Measurements from ENCODE around the gene TRNT1.

Gene TRNT1

DNA sequence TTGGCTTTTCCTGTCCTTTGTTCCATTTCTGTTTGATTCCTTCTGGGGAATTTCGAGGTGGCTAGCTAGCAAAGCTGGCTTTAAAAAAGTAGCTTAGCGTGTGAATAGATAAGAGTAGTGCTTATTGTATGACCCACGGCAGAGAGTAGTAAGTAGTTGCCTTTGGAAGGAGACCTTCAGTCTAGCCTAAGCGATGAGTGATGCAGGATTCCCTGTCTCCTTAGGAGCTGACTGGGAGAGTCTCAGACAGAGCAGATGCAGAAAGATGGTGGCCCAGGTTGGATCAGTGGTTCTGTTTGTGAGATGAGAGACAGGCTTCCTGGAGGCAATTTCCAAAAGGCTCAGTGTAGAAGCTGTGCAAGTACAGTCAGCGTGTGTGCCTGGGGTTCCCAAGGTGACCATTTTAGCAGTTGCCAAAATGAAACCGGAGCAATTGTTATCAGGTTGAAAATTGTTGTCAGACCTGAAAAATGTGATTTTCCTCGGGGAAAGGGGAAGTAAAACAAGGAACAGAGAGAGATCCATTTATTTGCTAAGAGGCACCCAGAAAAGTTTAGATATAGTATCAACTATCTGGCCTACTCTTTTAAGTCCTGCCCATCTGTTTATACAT is 15.9 kb upstream of the TRNT1 start:
- in situ Hi-C loops (cut with MboI; ENCODE audit: low sequenced_read_pairs), result no loop called here

- in situ Hi-C loops (cut with MboI; ENCODE audit: low sequenced_read_pairs), result no loop called here
Observed at GRCh38 chr3:3113042-3113709, 13.6 kb upstream of the TRNT1 start.

- in situ Hi-C loops (cut with MboI; ENCODE audit: low sequenced_read_pairs), result no loop called here
Observed at GRCh38 chr3:3117651-3118050, 9.1 kb upstream of the TRNT1 start.

DNA sequence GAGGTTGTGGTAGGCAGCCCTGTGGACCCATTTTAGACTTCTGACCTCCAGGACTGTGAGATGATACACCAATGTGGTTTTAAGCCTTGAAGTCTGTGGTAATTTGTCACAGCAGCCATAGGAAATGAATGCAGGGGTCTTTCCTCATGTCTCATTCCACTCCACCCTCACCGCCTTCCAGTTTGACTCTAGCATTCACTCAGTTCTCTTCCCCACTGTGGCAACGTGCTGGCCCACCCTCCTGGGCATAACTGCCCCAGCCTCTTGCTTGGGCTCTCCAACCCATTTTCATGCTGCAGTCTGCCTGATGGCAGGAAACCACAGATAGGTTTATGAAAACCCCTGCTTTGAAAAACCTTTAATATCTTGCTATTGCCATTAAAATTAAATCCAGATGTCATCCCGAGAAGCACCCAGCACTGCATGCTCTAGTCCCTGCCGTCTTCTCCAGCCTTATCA is 7.3 kb upstream of the TRNT1 start:
- in situ Hi-C loops (cut with MboI; ENCODE audit: low sequenced_read_pairs), result no loop called here

DNA sequence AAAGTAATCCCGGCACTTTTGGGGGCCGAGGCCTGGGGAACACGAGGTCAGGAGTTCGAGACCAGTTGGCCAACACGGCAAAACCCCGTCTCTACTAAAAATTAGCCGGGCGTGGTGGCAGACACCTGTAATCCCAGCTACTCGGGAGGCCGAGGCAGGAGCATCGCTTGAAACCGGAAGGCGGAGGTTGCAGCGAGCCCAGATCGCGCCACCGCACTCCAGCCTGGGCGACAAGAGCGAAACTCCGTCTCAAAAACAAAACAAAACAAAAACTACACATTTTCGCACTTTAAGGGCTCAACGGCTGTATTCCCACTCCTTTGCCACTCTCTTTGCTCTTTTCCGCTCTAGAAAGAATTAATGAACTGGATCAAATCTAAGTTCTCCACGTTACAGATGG is 763 bp upstream of the TRNT1 start:
- in situ Hi-C loops (cut with MboI; ENCODE audit: low sequenced_read_pairs), result no loop called here

- in situ Hi-C loops (cut with MboI; ENCODE audit: low sequenced_read_pairs), result no loop called here
Observed at GRCh38 chr3:3127432-3128010, 781 bp downstream of the TRNT1 start.

DNA sequence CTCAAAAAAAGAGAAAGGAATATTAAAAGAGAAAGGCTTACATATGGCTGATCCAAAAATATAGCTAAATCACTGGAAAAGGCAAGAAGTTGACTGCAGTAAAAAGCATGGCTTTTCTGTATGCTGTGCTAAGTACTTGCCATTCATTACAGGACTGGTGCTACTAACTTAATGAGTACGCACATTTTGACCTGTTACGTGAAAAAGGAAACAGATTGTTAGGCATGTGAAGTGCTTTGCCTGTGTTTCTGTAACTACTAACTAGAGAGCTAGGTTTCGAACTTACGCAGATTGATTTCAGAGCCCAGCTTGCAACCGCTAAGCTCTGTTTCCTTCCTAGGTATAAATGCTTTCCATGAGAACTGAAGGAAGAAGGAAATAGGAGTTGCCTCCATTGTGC is 2.8 kb downstream of the TRNT1 start:
- in situ Hi-C loops (cut with MboI; ENCODE audit: low sequenced_read_pairs), result no loop called here

- in situ Hi-C loops (cut with MboI; ENCODE audit: low sequenced_read_pairs), result no loop called here
Observed at GRCh38 chr3:3133500-3133899, 6.8 kb downstream of the TRNT1 start.

DNA sequence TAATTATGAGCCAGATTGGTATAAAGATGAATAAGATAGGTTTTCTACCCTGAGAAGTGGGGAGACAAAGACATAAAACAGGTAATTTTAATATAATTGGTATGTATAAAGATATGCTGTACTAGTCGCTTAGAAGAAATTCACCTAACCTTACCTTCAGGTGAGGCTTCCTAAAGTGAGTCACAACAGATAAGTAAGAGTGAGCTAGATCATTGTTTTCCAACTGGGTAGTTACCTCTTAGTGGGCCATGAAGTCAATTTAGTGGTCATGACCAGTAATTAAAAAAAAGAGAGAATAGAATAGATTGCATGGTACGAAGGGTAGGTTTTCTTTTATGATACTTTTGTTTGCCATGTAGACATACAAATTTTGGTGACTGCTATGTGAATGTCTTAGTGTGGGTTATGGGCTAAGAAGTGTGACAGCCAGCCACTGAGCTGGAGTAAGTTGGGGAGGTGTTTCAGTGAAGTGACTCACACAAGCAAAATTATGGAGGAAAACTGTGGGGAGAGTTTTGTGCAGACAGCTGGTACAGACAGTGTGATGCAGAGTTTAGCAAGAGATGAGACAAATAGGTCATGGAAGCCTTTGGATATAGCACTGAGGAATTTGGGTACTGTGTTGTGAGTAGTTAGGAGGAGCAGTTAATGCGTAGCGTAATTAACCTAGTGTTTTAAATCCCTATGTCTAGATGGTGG is 8.2 kb downstream of the TRNT1 start:
- in situ Hi-C loops (cut with MboI; ENCODE audit: low sequenced_read_pairs), result no loop called here

- in situ Hi-C loops (cut with MboI; ENCODE audit: low sequenced_read_pairs), result no loop called here
Observed at GRCh38 chr3:3137526-3137925, 10.8 kb downstream of the TRNT1 start.

DNA sequence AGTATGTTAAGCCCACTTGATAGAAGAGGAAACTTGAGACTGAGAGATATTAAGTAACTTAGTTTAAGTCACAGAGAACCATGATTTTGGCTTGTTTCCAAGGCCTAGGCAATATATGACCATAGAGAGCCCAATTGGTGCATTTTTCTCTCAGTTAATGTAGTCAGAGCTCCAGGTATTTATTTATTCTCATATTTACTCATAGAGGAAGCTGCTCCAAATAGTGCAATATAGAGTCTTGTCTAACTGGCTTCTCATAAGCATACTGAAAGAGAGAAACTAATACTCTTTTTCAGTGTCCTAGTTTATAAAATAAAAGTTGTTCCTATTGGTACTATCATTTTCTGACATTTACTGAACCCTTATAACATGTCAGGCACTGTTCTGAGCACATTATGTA is 15.2 kb downstream of the TRNT1 start:
- in situ Hi-C loops (cut with MboI; ENCODE audit: low sequenced_read_pairs), result no loop called here

DNA sequence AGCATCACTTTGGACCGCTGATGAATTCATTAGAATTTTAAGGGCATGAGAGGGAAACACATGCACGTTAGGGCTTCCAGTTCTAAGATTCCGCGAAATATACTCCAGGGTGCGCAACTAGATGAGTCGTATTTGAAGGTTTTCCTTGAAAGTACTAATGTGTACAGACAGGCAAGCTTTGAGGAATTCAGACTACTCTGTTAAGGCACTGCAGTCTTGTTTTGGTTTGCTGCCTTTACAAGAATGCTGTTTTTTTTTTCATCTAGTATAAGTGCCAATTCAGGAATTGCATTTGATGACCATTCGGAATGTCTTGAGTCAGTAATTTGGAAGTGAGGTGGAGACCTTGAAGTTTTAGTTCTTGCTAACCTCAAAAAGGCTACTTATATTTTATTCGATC is 19.1 kb downstream of the TRNT1 start:
- in situ Hi-C loops (cut with MboI; ENCODE audit: low sequenced_read_pairs), result no loop called here

DNA sequence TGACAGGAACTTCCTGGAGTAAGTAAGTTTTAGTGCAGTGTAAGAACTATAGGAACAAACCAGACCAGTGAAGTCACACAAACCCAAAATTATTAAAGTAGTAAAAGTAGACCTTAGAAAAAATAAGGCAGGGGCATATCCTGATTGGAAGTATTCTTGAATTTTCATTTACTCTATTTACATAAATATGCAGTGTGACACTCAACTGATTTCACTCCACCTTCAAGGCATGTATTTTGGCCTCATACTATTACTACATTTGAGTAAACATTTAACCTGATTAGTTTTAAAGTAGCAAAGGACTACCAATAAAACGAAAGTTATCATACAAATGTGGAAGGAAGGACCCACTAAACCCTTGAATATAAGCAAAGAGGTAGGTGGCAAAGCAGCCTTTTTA is 22.8 kb downstream of the TRNT1 start:
- in situ Hi-C loops (cut with MboI; ENCODE audit: low sequenced_read_pairs), result no loop called here

DNA sequence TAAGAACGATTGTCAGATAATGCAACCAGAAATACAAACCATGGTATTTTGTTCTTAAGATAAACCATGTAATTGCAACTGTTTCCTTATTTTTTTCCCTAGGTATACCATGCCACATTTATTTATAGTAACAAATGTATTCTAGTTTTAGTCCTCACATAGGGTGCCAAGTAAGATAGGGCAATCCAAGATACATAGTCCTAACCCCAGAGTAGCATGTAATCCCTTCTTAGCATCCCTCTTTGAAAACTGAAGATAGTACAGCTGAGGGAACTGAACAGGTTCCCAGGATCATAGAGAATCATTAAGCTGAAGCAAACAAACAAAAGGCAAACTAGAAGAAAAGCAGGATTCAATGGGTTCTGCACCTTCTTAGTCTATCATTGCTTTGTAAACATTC is 24.8 kb downstream of the TRNT1 start:
- in situ Hi-C loops (cut with MboI; ENCODE audit: low sequenced_read_pairs), result no loop called here

DNA sequence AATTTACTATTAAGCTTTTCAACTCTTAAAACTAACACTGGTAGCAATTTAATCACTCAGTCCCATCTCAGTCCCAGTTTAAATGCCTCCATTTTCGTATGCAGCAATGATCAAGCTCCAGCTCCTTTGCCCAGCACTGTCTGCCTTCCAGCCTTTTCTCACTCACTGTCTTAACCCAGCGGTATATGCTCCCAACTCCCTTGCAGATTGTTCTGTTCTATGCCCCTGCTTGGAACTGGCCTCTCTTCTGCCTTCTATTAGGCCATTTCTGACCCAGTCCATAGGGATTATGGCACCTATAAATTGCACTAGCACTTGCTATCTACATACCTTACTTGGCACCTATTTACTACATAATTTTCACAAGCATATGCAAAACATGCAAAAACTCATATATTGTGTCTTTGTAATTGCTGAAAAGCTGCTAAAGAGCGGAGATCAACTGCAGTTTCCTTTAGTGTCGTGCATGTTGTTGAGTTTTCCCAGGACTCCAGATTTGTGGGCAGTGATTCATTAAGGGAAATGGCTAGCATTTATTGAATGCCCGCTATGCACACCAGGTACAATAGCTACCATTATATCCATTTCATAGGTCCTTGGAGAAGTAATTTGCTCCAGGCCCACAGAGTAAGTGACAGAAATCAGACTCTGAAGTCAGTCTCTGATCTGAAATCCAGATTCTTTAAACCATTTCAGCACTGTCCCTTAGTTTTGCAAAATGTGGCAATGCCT is 28.3 kb downstream of the TRNT1 start:
- in situ Hi-C loops (cut with MboI; ENCODE audit: low sequenced_read_pairs), result no loop called here

DNA sequence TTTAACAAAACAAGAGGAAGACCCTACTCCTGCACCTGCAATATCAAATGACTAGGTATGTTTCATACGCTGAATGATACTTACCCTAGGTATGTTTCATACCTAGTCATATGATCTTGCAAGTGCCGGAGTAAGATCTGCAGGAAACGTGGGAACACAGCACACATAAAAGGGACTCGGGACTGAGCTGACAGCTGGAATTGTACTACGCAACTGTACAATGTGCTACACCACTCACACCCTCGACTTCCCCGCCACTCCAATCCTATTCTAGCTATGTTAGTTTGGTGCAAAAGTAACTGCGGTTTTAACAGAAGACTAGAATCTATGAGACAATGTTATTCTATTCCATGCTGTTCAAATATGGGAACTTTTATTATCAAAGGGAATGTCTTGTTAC is 30.7 kb downstream of the TRNT1 start:
- in situ Hi-C loops (cut with MboI; ENCODE audit: low sequenced_read_pairs), result no loop called here

GRCh38 chr3:3160826-3161225 is 34.1 kb downstream of the TRNT1 start:
- in situ Hi-C loops (cut with MboI; ENCODE audit: low sequenced_read_pairs), result no loop called here

DNA sequence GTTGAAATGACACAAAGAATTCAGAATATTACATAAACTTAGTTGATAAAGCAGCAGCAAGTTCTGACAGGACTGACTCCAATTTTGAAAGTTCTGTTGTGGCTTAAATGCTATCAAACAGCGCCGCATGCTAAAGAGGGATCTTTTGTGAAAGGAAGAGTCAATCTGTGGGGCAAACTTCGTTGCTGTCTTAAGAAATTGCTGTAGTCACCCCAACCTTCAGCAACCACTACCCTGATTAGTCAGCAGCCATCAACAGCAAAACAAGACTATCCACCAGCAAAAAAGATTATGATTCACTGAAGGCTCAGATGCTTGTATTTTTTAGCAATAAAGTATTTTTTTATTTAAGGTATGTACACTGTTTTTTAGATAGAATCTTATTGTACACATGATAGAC is 38.5 kb downstream of the TRNT1 start:
- in situ Hi-C loops (cut with MboI; ENCODE audit: low sequenced_read_pairs), result no loop called here

GRCh38 chr3:3165650-3166049 is 38.9 kb downstream of the TRNT1 start:
- in situ Hi-C loops (cut with MboI; ENCODE audit: low sequenced_read_pairs), result no loop called here

GRCh38 chr3:3170998-3171397 is 44.3 kb downstream of the TRNT1 start:
- in situ Hi-C loops (cut with MboI; ENCODE audit: low sequenced_read_pairs), result no loop called here

- in situ Hi-C loops (cut with MboI; ENCODE audit: low sequenced_read_pairs), result no loop called here
Observed at GRCh38 chr3:3172627-3173026, 45.9 kb downstream of the TRNT1 start.

Data from HL-60/S4 treated with retinoic acid at 250 ng/mL for 4 days and 3 days (cell line).